Measurements from ENCODE around the gene UBE2B.
"Not testable (repeated sequence)": the region's sequence is repeated elsewhere in the genome, so short reads cannot be mapped to it uniquely, and the experiment has no call there.

- TF ChIP-seq, protein P1, sequence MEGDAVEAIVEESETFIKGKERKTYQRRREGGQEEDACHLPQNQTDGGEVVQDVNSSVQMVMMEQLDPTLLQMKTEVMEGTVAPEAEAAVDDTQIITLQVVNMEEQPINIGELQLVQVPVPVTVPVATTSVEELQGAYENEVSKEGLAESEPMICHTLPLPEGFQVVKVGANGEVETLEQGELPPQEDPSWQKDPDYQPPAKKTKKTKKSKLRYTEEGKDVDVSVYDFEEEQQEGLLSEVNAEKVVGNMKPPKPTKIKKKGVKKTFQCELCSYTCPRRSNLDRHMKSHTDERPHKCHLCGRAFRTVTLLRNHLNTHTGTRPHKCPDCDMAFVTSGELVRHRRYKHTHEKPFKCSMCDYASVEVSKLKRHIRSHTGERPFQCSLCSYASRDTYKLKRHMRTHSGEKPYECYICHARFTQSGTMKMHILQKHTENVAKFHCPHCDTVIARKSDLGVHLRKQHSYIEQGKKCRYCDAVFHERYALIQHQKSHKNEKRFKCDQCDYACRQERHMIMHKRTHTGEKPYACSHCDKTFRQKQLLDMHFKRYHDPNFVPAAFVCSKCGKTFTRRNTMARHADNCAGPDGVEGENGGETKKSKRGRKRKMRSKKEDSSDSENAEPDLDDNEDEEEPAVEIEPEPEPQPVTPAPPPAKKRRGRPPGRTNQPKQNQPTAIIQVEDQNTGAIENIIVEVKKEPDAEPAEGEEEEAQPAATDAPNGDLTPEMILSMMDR (IDR thresholded peaks at IDR 0.05): not testable (repeated sequence)
- TF ChIP-seq POLR2A, EP300, POLR2AphosphoS5 (IDR thresholded peaks at IDR 0.05): not testable (repeated sequence)
Observed at GRCh38 chr5:134343500-134343899, 27.9 kb upstream of the UBE2B start.

Data from stomach (tissue), 4 donors.